Right lung (tissue), 5 donors: ENCODE measurements around the gene RPRD1B. TPM values are rescaled to one million over a fixed set of nuclear protein-coding genes. Genes with fewer than 3 reads are reported as not detected.
"Not testable (repeated sequence)": the region's sequence is repeated elsewhere in the genome, so short reads cannot be mapped to it uniquely, and the experiment has no call there.

ENCODE experiments used
- DNase-seq, 2 donors: peaks; one replicate each; pipeline ENCODE4 v3.0.0-alpha.2; 2013
- polyA plus RNA-seq, 5 donors: library from polyadenylated mRNA; unstranded; fragments of 120-200 nt; gene quantifications; one replicate each; pipeline versions ENCODE4 v1.2.1 to v1.2.3, GENCODE V29; 2013; ENCODE audit warnings: inconsistent platforms in 1 of 5, low replicate concordance in 1 of 5; ENCODE audit not compliant: insufficient read length in 5 of 5, insufficient read depth in 1 of 5

The RPRD1B gene
- polyA plus RNA-seq, 5 donors: 38.1 to 49.8 (median 46.7) TPM

GRCh38 chr20:38098952-38099351 is 65.4 kb downstream of the RPRD1B start:
- DNase-seq: no peak

GRCh38 chr20:38102206-38102605 is 68.7 kb downstream of the RPRD1B start:
- not testable (repeated sequence) for DNase-seq

GRCh38 chr20:38104285-38104684 is 70.7 kb downstream of the RPRD1B start:
- DNase-seq: no peak

- DNase-seq: no peak
These were observed 72.9 kb downstream of the RPRD1B start for GRCh38 chr20:38106461-38106860.

- not testable (repeated sequence) for DNase-seq
These were observed 73.8 kb downstream of the RPRD1B start for GRCh38 chr20:38107386-38107785.

GRCh38 chr20:38107916-38108315 is 74.4 kb downstream of the RPRD1B start:
- not testable (repeated sequence) for DNase-seq

GRCh38 chr20:38108438-38108985 is 75.0 kb downstream of the RPRD1B start:
- DNase-seq: peak; percentile 87 to 90

- DNase-seq: peak; percentile 93 to 94
These were observed 75.5 kb downstream of the RPRD1B start for GRCh38 chr20:38108986-38109541.

GRCh38 chr20:38109591-38110524 is 76.3 kb downstream of the RPRD1B start:
- DNase-seq: peak; percentile 84

- DNase-seq: no peak
These were observed 77.1 kb downstream of the RPRD1B start for GRCh38 chr20:38110525-38111178.

- DNase-seq: no peak
These were observed 78.1 kb downstream of the RPRD1B start for GRCh38 chr20:38111366-38112232.

- DNase-seq: no peak
These were observed 78.8 kb downstream of the RPRD1B start for GRCh38 chr20:38112261-38112929.

- no peak for DNase-seq
These were observed 79.4 kb downstream of the RPRD1B start for GRCh38 chr20:38112930-38113294.

- DNase-seq: no peak
These were observed 80.1 kb downstream of the RPRD1B start for GRCh38 chr20:38113401-38114325.

- DNase-seq: no peak
These were observed 80.8 kb downstream of the RPRD1B start for GRCh38 chr20:38114353-38114791.

GRCh38 chr20:38115205-38115604 is 81.7 kb downstream of the RPRD1B start:
- DNase-seq: no peak

- DNase-seq: no peak
These were observed 82.3 kb downstream of the RPRD1B start for GRCh38 chr20:38115896-38116295.

- DNase-seq: no peak
These were observed 83.0 kb downstream of the RPRD1B start for GRCh38 chr20:38116409-38117165.

- DNase-seq: no peak
These were observed 83.7 kb downstream of the RPRD1B start for GRCh38 chr20:38117205-38117604.
